ENCODE measurements around the gene ZNF689.

ZNF689 gene

DNA sequence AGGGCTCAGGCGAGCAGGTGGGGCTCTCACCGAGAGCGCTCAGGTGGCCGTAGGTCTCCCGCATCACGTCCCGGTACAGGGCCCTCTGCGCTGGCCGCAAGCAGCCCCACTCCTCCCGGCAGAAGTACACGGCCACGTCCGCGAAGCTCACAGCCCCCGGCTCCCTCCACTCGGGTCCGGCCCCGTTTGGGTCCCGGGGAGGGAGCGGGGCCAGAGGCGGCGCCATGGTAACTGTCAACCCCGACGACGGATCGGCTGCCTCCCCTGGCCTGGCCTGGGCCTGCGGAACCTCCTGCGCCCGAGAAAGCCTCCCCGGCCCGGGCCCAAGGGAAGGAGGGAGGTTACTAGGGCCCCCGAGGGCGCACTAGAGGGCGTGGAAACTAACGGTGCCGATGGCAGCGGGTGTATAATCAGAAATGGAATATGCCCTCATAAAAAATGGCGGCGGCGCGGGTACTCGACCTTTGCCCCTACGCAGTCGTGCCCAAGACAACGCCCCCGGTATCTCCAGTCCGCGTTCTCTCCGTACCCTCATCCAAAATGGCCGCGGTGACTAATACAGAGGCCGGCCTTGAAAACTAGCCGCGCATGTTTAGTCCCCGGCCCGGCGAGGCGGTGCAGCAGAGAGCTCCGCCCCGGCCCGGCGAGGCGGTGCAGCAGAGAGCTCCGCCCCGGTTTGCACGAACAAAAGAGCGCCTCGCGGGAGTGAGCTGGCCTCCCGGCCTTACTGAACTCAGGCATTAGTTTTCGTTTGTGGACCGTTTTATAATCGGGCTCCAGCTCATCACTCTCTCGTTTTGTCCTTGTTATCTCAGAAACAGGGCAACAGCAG lies 52.0 kb downstream of the ZNF689 start, which contains the start of gene ZNF764 (continued):
- TF ChIP-seq YY1 (tag by site-specific recombination; IDR thresholded peaks at IDR 0.05) (peak; percentile 98), ZNF114 (tag by site-specific recombination; IDR thresholded peaks at IDR 0.05) (no peak), REPIN1 (tag by site-specific recombination; IDR thresholded peaks at IDR 0.05; ENCODE audit: low read depth) (peak; percentile 50; the same call in 1 of the 2 replicates), KLF16 (tag by site-specific recombination; IDR thresholded peaks at IDR 0.05) (peak; percentile 86), ZNF121 (tag by site-specific recombination; IDR thresholded peaks at IDR 0.05) (no peak), ZNF521 (tag by site-specific recombination; IDR thresholded peaks at IDR 0.05) (no peak), ZNF544 (tag by site-specific recombination; IDR thresholded peaks at IDR 0.05) (no peak), TCF7L2 (IDR thresholded peaks at IDR 0.05; ENCODE audit: borderline replicate concordance, low read depth, low read length) (no peak), ZNF335 (tag by site-specific recombination; conservative IDR thresholded peaks at IDR 0.05) (peak; percentile 91), ZNF184 (tag by site-specific recombination; IDR thresholded peaks at IDR 0.05) (peak; percentile 42; the same call in 1 of the 2 replicates), ZNF558 (tag by site-specific recombination; IDR thresholded peaks at IDR 0.05) (no peak), ZNF561 (tag by site-specific recombination; IDR thresholded peaks at IDR 0.05; ENCODE audit: borderline replicate concordance) (peak; percentile 89), ZNF214 (tag by site-specific recombination; IDR thresholded peaks at IDR 0.05; ENCODE audit: borderline replicate concordance) (no peak), ZNF549 (tag by site-specific recombination; IDR thresholded peaks at IDR 0.05) (no peak)
- TF ChIP-seq, protein P1, sequence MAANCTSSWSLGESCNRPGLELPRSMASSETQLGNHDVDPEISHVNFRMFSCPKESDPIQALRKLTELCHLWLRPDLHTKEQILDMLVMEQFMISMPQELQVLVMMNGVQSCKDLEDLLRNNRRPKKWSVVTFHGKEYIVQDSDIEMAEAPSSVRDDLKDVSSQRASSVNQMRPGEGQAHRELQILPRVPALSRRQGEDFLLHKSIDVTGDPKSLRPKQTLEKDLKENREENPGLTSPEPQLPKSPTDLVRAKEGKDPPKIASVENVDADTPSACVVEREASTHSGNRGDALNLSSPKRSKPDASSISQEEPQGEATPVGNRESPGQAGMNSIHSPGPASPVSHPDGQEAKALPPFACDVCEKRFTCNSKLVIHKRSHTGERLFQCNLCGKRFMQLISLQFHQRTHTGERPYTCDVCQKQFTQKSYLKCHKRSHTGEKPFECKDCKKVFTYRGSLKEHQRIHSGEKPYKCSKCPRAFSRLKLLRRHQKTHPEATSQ (tag by site-specific recombination; IDR thresholded peaks at IDR 0.05), result peak; percentile 48; the same call in 1 of the 2 replicates
- TF ChIP-seq, protein P2, sequence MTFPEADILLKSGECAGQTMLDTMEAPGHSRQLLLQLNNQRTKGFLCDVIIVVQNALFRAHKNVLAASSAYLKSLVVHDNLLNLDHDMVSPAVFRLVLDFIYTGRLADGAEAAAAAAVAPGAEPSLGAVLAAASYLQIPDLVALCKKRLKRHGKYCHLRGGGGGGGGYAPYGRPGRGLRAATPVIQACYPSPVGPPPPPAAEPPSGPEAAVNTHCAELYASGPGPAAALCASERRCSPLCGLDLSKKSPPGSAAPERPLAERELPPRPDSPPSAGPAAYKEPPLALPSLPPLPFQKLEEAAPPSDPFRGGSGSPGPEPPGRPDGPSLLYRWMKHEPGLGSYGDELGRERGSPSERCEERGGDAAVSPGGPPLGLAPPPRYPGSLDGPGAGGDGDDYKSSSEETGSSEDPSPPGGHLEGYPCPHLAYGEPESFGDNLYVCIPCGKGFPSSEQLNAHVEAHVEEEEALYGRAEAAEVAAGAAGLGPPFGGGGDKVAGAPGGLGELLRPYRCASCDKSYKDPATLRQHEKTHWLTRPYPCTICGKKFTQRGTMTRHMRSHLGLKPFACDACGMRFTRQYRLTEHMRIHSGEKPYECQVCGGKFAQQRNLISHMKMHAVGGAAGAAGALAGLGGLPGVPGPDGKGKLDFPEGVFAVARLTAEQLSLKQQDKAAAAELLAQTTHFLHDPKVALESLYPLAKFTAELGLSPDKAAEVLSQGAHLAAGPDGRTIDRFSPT (tag by site-specific recombination; IDR thresholded peaks at IDR 0.05), result peak; percentile 99; the same call in 1 of the 2 replicates
- TF ChIP-seq, protein P3, sequence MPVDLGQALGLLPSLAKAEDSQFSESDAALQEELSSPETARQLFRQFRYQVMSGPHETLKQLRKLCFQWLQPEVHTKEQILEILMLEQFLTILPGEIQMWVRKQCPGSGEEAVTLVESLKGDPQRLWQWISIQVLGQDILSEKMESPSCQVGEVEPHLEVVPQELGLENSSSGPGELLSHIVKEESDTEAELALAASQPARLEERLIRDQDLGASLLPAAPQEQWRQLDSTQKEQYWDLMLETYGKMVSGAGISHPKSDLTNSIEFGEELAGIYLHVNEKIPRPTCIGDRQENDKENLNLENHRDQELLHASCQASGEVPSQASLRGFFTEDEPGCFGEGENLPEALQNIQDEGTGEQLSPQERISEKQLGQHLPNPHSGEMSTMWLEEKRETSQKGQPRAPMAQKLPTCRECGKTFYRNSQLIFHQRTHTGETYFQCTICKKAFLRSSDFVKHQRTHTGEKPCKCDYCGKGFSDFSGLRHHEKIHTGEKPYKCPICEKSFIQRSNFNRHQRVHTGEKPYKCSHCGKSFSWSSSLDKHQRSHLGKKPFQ (tag by site-specific recombination; IDR thresholded peaks at IDR 0.05), result peak; percentile 46; the same call in 1 of the 2 replicates
- TF ChIP-seq, protein P4, sequence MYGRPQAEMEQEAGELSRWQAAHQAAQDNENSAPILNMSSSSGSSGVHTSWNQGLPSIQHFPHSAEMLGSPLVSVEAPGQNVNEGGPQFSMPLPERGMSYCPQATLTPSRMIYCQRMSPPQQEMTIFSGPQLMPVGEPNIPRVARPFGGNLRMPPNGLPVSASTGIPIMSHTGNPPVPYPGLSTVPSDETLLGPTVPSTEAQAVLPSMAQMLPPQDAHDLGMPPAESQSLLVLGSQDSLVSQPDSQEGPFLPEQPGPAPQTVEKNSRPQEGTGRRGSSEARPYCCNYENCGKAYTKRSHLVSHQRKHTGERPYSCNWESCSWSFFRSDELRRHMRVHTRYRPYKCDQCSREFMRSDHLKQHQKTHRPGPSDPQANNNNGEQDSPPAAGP (tag by site-specific recombination; IDR thresholded peaks at IDR 0.05), result peak; percentile 57
- TF ChIP-seq, protein P5, sequence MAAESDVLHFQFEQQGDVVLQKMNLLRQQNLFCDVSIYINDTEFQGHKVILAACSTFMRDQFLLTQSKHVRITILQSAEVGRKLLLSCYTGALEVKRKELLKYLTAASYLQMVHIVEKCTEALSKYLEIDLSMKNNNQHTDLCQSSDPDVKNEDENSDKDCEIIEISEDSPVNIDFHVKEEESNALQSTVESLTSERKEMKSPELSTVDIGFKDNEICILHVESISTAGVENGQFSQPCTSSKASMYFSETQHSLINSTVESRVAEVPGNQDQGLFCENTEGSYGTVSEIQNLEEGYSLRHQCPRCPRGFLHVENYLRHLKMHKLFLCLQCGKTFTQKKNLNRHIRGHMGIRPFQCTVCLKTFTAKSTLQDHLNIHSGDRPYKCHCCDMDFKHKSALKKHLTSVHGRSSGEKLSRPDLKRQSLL (tag by site-specific recombination; IDR thresholded peaks at IDR 0.05), result no peak
- TF ChIP-seq, protein P6, sequence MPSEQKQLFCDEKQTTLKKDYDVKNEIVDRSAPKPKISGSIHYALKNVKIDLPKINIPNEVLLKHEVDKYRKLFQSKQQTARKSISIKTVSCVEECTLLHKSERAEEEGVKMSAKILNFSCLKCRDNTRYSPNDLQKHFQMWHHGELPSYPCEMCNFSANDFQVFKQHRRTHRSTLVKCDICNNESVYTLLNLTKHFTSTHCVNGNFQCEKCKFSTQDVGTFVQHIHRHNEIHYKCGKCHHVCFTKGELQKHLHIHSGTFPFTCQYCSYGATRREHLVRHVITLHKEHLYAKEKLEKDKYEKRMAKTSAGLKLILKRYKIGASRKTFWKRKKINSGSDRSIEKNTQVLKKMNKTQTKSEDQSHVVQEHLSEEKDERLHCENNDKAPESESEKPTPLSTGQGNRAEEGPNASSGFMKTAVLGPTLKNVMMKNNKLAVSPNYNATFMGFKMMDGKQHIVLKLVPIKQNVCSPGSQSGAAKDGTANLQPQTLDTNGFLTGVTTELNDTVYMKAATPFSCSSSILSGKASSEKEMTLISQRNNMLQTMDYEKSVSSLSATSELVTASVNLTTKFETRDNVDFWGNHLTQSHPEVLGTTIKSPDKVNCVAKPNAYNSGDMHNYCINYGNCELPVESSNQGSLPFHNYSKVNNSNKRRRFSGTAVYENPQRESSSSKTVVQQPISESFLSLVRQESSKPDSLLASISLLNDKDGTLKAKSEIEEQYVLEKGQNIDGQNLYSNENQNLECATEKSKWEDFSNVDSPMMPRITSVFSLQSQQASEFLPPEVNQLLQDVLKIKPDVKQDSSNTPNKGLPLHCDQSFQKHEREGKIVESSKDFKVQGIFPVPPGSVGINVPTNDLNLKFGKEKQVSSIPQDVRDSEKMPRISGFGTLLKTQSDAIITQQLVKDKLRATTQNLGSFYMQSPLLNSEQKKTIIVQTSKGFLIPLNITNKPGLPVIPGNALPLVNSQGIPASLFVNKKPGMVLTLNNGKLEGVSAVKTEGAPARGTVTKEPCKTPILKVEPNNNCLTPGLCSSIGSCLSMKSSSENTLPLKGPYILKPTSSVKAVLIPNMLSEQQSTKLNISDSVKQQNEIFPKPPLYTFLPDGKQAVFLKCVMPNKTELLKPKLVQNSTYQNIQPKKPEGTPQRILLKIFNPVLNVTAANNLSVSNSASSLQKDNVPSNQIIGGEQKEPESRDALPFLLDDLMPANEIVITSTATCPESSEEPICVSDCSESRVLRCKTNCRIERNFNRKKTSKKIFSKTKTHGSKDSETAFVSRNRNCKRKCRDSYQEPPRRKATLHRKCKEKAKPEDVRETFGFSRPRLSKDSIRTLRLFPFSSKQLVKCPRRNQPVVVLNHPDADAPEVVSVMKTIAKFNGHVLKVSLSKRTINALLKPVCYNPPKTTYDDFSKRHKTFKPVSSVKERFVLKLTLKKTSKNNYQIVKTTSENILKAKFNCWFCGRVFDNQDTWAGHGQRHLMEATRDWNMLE (tag by site-specific recombination; conservative IDR thresholded peaks at IDR 0.05; ENCODE audit: low read depth), result peak; percentile 71
- TF ChIP-seq, protein P7, sequence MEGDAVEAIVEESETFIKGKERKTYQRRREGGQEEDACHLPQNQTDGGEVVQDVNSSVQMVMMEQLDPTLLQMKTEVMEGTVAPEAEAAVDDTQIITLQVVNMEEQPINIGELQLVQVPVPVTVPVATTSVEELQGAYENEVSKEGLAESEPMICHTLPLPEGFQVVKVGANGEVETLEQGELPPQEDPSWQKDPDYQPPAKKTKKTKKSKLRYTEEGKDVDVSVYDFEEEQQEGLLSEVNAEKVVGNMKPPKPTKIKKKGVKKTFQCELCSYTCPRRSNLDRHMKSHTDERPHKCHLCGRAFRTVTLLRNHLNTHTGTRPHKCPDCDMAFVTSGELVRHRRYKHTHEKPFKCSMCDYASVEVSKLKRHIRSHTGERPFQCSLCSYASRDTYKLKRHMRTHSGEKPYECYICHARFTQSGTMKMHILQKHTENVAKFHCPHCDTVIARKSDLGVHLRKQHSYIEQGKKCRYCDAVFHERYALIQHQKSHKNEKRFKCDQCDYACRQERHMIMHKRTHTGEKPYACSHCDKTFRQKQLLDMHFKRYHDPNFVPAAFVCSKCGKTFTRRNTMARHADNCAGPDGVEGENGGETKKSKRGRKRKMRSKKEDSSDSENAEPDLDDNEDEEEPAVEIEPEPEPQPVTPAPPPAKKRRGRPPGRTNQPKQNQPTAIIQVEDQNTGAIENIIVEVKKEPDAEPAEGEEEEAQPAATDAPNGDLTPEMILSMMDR (tag by site-specific recombination; IDR thresholded peaks at IDR 0.05), result peak; percentile 84
- TF ChIP-seq, protein P8, sequence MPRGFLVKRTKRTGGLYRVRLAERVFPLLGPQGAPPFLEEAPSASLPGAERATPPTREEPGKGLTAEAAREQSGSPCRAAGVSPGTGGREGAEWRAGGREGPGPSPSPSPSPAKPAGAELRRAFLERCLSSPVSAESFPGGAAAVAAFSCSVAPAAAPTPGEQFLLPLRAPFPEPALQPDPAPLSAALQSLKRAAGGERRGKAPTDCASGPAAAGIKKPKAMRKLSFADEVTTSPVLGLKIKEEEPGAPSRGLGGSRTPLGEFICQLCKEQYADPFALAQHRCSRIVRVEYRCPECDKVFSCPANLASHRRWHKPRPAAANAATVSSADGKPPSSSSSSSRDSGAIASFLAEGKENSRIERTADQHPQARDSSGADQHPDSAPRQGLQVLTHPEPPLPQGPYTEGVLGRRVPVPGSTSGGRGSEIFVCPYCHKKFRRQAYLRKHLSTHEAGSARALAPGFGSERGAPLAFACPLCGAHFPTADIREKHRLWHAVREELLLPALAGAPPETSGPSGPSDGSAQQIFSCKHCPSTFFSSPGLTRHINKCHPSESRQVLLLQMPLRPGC (tag by site-specific recombination; IDR thresholded peaks at IDR 0.05), result no peak

All from HEK293 (cell line).